ENCODE measurements around the gene CHCHD4. TPM values are rescaled to one million over a fixed set of nuclear protein-coding genes. Genes with fewer than 3 reads are reported as not detected.
A peak's percentile ranks its signal among the peaks of the same experiment; 100 is the strongest.

The CHCHD4 gene
- total RNA-seq, 1 donor from 2014 or later: 9.2 TPM

DNA sequence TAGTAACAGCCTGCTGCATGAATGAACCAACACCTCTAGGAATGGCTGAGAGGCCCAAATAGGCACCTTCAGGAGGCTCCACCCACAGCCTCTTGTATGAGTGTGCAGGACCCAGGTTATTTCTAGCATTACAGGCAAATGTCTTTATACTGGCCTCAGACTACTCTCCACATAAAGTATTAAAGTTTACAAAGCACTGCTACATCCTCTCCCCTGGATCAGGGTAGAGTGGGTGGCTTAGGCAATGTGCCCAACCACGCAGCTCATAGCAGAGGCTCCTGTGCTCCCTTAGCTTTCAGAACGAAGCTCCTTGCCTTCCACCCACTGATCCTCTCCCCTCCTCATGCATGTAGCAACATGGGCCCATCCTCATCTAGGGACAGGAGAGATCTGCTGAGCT, 16.5 kb upstream of the CHCHD4 start:
- no peak for DNase-seq (ENCODE audit: low spot score)
- H3K36me3 ChIP-seq: no peaks in the 10 kb centered on the region

DNA sequence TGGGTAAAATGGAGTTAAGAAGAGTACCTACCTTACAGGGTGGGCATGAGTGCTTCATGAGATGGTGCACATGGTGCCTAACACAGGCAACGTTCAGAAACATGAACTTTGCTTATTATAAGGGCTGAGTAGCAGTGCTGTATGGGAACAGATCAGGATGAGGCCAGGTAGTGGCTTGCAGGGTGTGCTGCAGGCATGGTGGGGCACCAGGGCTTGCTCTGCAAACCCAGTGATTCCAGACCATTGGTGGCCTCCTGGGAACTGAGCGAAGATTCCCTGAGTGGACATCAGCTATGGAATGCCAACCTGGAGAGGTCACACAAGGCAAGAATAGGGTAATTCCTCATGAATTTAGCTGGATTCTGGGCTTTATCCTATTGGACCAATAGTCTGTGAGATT, 16.0 kb upstream of the CHCHD4 start:
- H3K79me2 ChIP-seq (ENCODE audit: low read depth): no peaks in the 10 kb centered on the region
- H3K27ac Mint-ChIP-seq: no peak overlapping the region
- no peaks in the 10 kb centered on the region for H3K36me3 ChIP-seq

More for the DNA sequence above, 16.5 kb upstream of the CHCHD4 start:
- peaks cover 19% of the 10 kb centered on the region for H3K36me3 Mint-ChIP-seq
- no peaks in the 10 kb centered on the region for H3K79me2 ChIP-seq (ENCODE audit: low read depth)
- H3K27ac ChIP-seq: no peak overlapping the region
- no peaks in the 10 kb centered on the region for H3K27me3 ChIP-seq
- H3K9me3 ChIP-seq (ENCODE audit: low read depth): no peaks in the 10 kb centered on the region
- no peak overlapping the region for H3K4me3 ChIP-seq
- H3K4me2 ChIP-seq: no peak overlapping the region
- H3K27ac Mint-ChIP-seq: peak overlapping the region; percentile 53
- H3K27me3 Mint-ChIP-seq (ENCODE audit: insufficient read depth, low read depth): peaks cover 2% of the 10 kb centered on the region
- no peaks in the 10 kb centered on the region for H3K9me3 Mint-ChIP-seq
- H4K20me1 ChIP-seq (ENCODE audit: low read depth): no peaks in the 10 kb centered on the region
- TF ChIP-seq EZH2phosphoT487 (IDR thresholded peaks at IDR 0.05): no peak
- TF ChIP-seq, protein P1, sequence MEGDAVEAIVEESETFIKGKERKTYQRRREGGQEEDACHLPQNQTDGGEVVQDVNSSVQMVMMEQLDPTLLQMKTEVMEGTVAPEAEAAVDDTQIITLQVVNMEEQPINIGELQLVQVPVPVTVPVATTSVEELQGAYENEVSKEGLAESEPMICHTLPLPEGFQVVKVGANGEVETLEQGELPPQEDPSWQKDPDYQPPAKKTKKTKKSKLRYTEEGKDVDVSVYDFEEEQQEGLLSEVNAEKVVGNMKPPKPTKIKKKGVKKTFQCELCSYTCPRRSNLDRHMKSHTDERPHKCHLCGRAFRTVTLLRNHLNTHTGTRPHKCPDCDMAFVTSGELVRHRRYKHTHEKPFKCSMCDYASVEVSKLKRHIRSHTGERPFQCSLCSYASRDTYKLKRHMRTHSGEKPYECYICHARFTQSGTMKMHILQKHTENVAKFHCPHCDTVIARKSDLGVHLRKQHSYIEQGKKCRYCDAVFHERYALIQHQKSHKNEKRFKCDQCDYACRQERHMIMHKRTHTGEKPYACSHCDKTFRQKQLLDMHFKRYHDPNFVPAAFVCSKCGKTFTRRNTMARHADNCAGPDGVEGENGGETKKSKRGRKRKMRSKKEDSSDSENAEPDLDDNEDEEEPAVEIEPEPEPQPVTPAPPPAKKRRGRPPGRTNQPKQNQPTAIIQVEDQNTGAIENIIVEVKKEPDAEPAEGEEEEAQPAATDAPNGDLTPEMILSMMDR (IDR thresholded peaks at IDR 0.05): no peak
- TF ChIP-seq EZH2 (IDR thresholded peaks at IDR 0.05): no peak
- no peak overlapping the region for H2AFZ ChIP-seq (replicated peaks)
- no peaks in the 10 kb centered on the region for H3F3A ChIP-seq (ENCODE audit: low read depth)
- H3K4me3 Mint-ChIP-seq: no peak overlapping the region
- H3K4me1 ChIP-seq: no peaks in the 10 kb centered on the region
- no peak overlapping the region for H3K9ac ChIP-seq
- H3K4me1 Mint-ChIP-seq: peaks cover 21% of the 10 kb centered on the region

DNA sequence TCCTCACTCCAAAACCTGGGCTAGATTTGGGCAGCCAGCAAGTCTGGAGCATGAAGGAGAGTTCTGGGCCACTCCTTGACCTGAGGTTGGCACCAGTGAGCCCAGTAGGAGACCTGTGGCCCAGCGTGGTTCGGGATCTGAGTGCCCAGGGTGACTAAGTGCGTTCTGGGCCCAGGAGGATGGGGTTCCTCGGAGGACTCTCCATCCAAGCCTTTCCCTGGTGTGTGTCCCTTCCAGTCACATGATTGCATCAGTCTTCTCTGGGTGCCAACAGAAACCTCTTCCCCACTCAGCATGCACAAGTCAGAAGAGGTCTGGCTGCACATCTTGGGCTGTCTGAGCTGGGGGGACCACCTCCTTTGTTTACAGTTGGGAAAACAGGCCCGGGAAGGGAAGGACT, 15.1 kb upstream of the CHCHD4 start:
- H3K9ac ChIP-seq: no peak overlapping the region
- H3K79me2 ChIP-seq (ENCODE audit: low read depth): no peaks in the 10 kb centered on the region
- no peak overlapping the region for H3K4me3 ChIP-seq
- H3K9me3 Mint-ChIP-seq: no peaks in the 10 kb centered on the region
- no peaks in the 10 kb centered on the region for H3F3A ChIP-seq (ENCODE audit: low read depth)
- H3K4me2 ChIP-seq: no peak overlapping the region
- H3K27me3 ChIP-seq: no peaks in the 10 kb centered on the region
- DNase-seq (ENCODE audit: low spot score): no peak
- TF ChIP-seq EZH2 (IDR thresholded peaks at IDR 0.05) (no peak), EZH2phosphoT487 (IDR thresholded peaks at IDR 0.05) (no peak)
- TF ChIP-seq, protein P1 (IDR thresholded peaks at IDR 0.05): no peak
- H3K4me1 ChIP-seq: no peaks in the 10 kb centered on the region
- H4K20me1 ChIP-seq (ENCODE audit: low read depth): no peaks in the 10 kb centered on the region
- H2AFZ ChIP-seq (replicated peaks): no peak overlapping the region
- no peaks in the 10 kb centered on the region for H3K36me3 ChIP-seq
- no peak overlapping the region for H3K27ac ChIP-seq
- H3K9me3 ChIP-seq (ENCODE audit: low read depth): no peaks in the 10 kb centered on the region
- H3K4me1 Mint-ChIP-seq: peaks cover 13% of the 10 kb centered on the region
- peaks cover 2% of the 10 kb centered on the region for H3K27me3 Mint-ChIP-seq (ENCODE audit: insufficient read depth, low read depth)
- H3K4me3 Mint-ChIP-seq: no peak overlapping the region
- no peak overlapping the region for H3K27ac Mint-ChIP-seq
- peaks cover 24% of the 10 kb centered on the region for H3K36me3 Mint-ChIP-seq

More for the DNA sequence above, 16.0 kb upstream of the CHCHD4 start:
- Histone ChIP-seq H3K27ac (no peak overlapping the region), H4K20me1 (ENCODE audit: low read depth) (no peaks in the 10 kb centered on the region), H2AFZ (replicated peaks) (no peak overlapping the region), H3K4me3 (no peak overlapping the region), H3F3A (ENCODE audit: low read depth) (no peaks in the 10 kb centered on the region), H3K4me1 (no peaks in the 10 kb centered on the region), H3K27me3 (no peaks in the 10 kb centered on the region), H3K4me2 (no peak overlapping the region), H3K9ac (no peak overlapping the region), H3K9me3 (ENCODE audit: low read depth) (no peaks in the 10 kb centered on the region)
- Mint-ChIP-seq H3K4me1 (peaks cover 18% of the 10 kb centered on the region), H3K27me3 (ENCODE audit: insufficient read depth, low read depth) (peaks cover 2% of the 10 kb centered on the region), H3K36me3 (peaks cover 24% of the 10 kb centered on the region), H3K9me3 (no peaks in the 10 kb centered on the region), H3K4me3 (no peak overlapping the region)
- no peak for DNase-seq (ENCODE audit: low spot score)
- no peak for TF ChIP-seq EZH2phosphoT487 (IDR thresholded peaks at IDR 0.05)
- TF ChIP-seq, protein P1 (IDR thresholded peaks at IDR 0.05): no peak
- no peak for TF ChIP-seq EZH2 (IDR thresholded peaks at IDR 0.05)
